NCI-H146 treated with DMSO at 0.1 percent for 48 hours (cell line): ENCODE results near the gene KCNQ1.

ENCODE experiments used
- DNase-seq: peaks from one replicate; lab custom pipeline; 2025; ENCODE audit not compliant: unreplicated experiment; lab: John Stamatoyannopoulos, UW

KCNQ1 gene, protein sequence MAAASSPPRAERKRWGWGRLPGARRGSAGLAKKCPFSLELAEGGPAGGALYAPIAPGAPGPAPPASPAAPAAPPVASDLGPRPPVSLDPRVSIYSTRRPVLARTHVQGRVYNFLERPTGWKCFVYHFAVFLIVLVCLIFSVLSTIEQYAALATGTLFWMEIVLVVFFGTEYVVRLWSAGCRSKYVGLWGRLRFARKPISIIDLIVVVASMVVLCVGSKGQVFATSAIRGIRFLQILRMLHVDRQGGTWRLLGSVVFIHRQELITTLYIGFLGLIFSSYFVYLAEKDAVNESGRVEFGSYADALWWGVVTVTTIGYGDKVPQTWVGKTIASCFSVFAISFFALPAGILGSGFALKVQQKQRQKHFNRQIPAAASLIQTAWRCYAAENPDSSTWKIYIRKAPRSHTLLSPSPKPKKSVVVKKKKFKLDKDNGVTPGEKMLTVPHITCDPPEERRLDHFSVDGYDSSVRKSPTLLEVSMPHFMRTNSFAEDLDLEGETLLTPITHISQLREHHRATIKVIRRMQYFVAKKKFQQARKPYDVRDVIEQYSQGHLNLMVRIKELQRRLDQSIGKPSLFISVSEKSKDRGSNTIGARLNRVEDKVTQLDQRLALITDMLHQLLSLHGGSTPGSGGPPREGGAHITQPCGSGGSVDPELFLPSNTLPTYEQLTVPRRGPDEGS

GRCh38 chr11:2444821-2445745, at the start of gene KCNQ1:
Gene KCNQ1 (plus strand): TSS chr11:2445008. CDS start chr11:2445099, 91 bp downstream.
- no peak for DNase-seq

DNA sequence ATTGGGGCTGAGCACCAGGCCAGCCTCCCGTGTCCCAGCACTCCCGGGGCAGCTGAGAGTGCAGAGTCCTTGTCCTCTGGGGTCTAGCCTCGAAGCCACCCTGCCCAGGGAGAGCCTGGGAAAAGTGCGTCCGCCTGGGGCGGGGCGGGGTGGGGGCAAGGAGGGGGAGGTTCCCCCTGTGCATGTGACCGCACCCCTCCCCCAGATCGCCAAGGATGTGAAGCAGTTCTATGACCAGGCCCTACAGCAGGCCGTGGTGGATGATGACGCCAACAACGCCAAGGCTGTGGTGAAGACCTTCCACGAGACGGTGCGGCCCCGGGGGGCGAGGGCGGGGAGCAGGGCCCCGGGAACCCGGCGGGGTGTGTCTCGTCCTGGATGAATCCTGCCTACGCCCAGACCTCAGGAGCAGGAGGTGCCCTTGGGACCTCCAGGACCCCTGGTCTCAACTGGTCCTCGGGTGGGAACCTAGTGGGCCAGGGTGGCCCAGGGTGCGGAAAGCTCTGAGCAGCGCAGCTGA, 49.5 kb upstream of the KCNQ1 start:
- no peak for DNase-seq

GRCh38 chr11:2395856-2396255, 49.0 kb upstream of the KCNQ1 start:
- DNase-seq, result no peak

GRCh38 chr11:2396471-2396870, 48.3 kb upstream of the KCNQ1 start:
- no peak for DNase-seq

GRCh38 chr11:2397005-2397404, 47.8 kb upstream of the KCNQ1 start:
- DNase-seq, result no peak

DNA sequence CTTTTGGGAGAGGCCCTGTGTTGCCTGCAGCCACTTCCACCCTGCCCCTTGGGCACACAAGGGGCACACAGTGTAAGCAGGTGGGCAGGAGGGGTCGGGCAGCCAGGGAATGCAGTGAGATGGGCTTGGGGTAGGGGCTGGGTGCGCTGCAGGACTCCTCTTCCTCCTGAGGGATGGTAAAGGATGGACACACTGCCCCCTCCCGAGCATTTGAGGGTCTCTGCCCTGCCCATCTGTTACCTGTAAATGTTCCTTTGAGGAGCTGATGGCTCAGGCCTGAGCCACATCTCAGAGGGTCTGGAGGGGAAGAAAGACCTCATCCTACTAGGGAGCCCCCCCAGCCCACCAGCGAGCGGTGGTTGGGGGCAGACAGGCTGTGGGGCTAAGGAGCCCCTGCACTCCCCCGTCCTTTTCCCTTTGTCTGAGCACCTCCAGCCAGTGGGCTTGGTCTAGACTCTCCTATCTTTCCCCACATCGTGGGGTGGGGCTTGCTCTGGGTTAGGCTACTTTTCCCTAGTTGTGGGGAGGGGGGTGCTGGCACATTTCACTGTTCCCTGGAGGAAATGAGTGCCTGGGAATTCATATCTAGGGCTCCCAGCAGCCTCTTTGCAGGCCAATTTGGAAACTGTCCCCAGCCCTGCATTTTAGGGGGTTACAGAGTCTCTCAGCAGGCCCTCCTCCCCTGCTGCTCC, 46.0 kb upstream of the KCNQ1 start:
- DNase-seq, result no peak

DNA sequence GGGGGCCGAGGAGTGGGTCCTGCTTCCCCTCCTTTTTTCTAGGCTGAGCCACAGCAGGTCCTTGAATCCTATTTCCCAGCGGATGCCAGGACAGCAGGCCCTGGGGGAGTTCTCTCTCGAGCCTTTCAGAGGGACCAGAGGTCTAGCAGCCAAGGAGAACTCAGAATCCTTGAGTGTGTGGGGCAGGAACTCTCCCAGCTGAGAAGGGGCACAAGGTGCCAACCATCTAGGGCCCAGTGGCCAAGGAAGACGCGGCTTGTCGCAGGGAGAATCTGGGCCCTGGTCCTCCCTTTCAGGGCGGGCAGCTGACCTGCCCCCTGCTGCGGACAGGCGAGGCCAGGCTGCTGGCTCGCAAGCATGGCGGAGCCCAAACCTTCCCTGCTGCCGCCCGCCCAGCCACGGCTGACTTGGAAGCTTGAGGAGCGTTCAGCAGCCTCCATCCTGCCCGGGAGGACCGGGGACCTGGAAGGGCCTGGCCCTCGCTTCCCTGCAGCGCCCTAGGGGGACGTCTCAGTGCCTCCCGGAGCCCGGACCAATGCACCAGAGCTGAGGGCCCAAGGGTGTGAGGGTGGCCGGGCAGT, 45.2 kb upstream of the KCNQ1 start:
- DNase-seq, result no peak

DNA sequence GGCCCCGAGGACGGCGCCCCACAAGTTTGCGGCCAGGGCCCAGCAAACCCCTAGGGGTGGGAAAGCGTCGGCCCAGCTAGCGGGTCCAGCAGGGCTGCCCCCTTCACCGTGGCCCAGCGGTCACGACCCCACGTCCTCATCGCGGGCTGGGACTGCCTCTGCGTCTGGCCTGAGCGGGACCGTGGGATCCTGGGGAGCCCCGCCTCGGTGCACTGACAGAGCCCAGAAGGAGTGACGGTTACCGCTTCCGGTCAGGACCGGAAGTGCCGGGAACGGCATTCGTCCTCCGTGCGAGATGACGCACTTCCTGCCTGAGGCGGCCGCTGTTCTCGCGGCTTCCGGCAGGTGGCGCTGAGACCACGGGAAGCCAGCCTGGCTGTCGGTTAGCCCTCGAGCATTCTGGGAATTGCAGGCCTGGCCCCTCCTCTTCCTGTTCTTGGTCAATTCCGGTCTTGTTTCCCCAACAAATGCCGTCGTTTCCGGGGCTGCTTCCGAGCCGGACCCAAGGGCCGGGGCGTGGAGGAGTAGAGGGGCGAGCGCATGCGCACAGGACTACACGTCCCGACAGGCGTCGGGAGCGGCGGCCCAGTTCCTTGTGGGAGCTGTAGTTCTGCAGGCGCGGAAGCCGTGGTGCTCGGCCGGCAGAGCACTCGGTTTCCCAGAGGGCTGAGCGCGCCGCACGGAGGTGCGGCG, 44.6 kb upstream of the KCNQ1 start, which contains the start of gene TSSC4:
TSS of gene TSSC4 (plus strand) at position 682 of the 693 bp plus-strand sequence. CDS start 1,884 bp downstream, outside the sequence.
- DNase-seq, result peak; percentile 99

DNA sequence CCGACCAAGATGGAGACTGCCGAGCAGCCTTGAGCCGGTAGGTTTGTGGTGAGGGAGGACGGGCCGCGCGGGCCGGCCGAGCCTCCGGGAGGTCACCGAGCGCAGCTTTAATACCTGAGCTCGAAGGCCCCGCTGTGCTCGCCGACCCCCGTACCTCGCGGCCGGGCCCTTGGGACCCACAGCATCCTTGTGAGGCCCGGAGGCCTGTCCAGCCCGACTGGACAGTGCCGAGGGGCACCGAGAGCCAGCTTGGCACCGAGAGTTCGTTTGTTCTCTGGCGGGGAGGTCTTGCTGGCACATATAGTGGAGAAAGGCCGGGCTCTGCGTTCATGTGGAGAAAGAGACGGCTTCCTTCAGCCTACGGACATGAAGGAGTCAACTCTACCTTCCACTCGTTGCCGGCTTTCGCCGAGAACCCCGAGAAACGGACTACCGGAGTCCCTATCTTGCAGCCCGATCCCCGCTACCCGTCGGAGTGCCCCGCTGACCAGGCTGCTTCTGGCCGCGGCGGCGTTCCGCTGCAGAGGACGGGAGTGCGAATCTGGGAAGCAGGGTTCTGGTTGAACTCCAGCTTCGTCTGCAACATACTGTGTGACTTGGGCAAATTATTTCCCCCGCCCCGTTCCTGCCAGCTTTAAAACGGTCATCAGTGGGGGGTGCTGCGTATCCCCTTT, 43.9 kb upstream of the KCNQ1 start:
- DNase-seq, result no peak

DNA sequence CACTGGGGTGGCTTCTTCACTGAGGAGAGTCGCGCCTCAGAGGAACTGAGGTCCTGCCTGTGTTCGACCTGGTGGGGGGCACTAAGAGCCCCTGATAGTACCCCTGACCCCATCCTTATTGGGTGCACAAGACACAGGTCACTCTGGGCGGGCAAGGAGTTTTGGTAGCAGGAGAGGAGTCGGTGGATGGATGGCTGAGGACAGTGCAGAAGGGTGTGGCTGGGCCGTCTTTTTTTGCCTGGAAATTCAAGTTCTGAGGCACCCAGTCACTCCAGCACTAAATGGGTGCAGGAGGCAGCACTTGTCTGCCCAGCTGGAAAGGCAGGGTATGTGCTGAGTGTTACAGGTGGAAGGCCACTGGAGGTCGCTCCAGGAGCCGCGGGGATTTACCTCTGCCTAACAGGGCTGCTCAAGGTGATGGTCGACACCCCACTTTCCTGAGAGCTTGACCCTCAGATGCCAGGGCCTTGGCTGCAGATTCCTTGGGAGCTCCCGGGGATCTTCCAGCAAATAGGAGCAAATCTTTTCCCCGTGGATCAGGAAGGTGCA, 43.3 kb upstream of the KCNQ1 start:
- no peak for DNase-seq

- DNase-seq, result no peak
Observed at GRCh38 chr11:2402106-2402505, 42.7 kb upstream of the KCNQ1 start.

DNA sequence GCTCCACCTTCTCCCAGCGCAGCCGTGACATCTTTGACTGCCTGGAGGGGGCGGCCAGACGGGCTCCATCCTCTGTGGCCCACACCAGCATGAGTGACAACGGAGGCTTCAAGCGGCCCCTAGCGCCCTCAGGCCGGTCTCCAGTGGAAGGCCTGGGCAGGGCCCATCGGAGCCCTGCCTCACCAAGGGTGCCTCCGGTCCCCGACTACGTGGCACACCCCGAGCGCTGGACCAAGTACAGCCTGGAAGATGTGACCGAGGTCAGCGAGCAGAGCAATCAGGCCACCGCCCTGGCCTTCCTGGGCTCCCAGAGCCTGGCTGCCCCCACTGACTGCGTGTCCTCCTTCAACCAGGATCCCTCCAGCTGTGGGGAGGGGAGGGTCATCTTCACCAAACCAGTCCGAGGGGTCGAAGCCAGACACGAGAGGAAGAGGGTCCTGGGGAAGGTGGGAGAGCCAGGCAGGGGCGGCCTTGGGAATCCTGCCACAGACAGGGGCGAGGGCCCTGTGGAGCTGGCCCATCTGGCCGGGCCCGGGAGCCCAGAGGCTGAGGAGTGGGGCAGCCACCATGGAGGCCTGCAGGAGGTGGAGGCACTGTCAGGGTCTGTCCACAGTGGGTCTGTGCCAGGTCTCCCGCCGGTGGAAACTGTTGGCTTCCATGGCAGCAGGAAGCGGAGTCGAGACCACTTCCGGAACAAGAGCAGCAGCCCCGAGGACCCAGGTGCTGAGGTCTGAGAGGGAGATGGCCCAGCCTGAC, 41.7 kb upstream of the KCNQ1 start:
- no peak for DNase-seq

DNA sequence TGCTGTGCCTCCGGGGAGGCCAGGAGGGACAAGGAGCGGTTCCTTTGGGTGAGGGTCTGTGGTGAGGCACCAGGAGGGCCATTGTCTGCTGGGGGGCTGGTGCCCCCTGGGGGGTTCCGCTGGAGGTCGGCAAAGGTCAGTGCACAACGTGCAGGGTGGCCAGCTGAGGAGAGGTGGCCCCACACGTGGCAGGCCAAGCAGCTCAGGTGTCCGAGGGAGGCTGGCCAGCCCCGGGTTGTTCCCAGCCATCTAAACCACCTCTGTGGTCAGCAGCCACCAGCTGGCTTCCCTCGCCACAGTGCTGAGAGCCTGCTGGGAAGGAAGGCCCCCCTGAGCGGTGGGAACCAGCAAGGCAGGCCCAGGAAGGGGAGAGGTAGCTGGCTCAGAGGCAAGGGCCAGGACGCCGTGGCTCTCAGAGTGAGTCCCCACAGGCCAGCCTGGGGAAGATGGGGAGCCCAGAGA, 40.0 kb upstream of the KCNQ1 start:
- DNase-seq, result no peak

- DNase-seq, result no peak
Observed at GRCh38 chr11:2406451-2406850, 38.4 kb upstream of the KCNQ1 start.

DNA sequence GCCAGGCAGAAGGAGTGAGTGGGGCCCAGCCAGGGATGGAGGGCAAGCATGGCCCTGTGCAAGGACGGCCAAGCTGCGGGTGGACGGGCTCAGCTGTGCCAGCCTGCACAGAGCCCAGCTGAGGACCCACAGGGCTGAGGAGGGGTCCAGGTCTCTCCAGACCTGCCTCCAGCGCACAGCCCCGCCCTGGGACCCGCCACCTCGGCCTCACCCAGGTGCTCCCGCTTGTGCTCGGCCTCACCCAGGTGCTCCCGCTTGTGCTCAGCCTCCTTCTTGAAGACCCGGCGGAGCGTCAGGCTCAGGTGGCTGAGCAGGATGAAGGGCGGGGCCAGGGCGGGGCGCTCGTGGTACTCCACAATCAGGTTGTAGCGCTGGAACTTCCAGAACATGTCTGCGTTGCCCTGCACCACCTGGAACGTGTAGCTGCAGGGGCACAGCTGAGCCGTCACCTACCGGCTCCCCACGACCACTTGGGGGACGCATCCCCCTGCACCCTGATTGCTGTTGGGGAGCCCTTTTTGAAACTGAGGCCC, 37.9 kb upstream of the KCNQ1 start:
- no peak for DNase-seq

- no peak for DNase-seq
Observed at GRCh38 chr11:2408671-2409070, 36.1 kb upstream of the KCNQ1 start.

GRCh38 chr11:2409126-2409525, 35.7 kb upstream of the KCNQ1 start:
- no peak for DNase-seq
